ENCODE measurements around the gene SLC25A12. TPM values are rescaled to one million over a fixed set of nuclear protein-coding genes. Genes with fewer than 3 reads are reported as not detected.

The SLC25A12 gene
- total RNA-seq, 4 donors from 2014 or later, result 18.5 to 37.4 (median 24.9) TPM

- no peak for TF ChIP-seq POLR2A (IDR thresholded peaks at IDR 0.05)
- no peak for TF ChIP-seq CTCF (IDR thresholded peaks at IDR 0.05)
- no peak for TF ChIP-seq EP300 (IDR thresholded peaks at IDR 0.05)
- DNase-seq (ENCODE audit: low spot score in 2 of 2), result no peak
- Histone ChIP-seq H3K27me3 (no peaks in the 10 kb centered on the region), H3K27ac (no peak overlapping the region), H3K4me1 (no peaks in the 10 kb centered on the region), H3K4me3 (no peak overlapping the region), H3K9me3 (no peaks in the 10 kb centered on the region), H3K36me3 (peaks cover 28% of the 10 kb centered on the region)
- 70% methylated on average over 6 of the region's 6 CpGs for WGBS
Measured at GRCh38 chr2:171793691-171794678, 100.1 kb downstream of the SLC25A12 start.

- Histone ChIP-seq H3K4me1 (no peaks in the 10 kb centered on the region), H3K4me3 (no peak overlapping the region), H3K27me3 (no peaks in the 10 kb centered on the region), H3K36me3 (peaks cover 37% of the 10 kb centered on the region), H3K9me3 (no peaks in the 10 kb centered on the region), H3K27ac (no peak overlapping the region)
- 77% methylated on average over 4 of the region's 4 CpGs for WGBS
- no peak for DNase-seq (ENCODE audit: low spot score in 2 of 2)
- TF ChIP-seq POLR2A (IDR thresholded peaks at IDR 0.05) (no peak), CTCF (IDR thresholded peaks at IDR 0.05) (no peak), POLR2AphosphoS5 (IDR thresholded peaks at IDR 0.05) (no peak), EP300 (IDR thresholded peaks at IDR 0.05) (no peak)
Measured at GRCh38 chr2:171792886-171793580, 101.0 kb downstream of the SLC25A12 start.

GRCh38 chr2:171792157-171792556 lies 101.9 kb downstream of the SLC25A12 start:
- H3K9me3 ChIP-seq, result no peaks in the 10 kb centered on the region

GRCh38 chr2:171791361-171791760 lies 102.7 kb downstream of the SLC25A12 start:
- H3K27me3 ChIP-seq, result no peaks in the 10 kb centered on the region
- H3K9me3 ChIP-seq, result no peaks in the 10 kb centered on the region
- no peaks in the 10 kb centered on the region for H3K4me1 ChIP-seq
- H3K27ac ChIP-seq, result no peak overlapping the region
- H3K4me3 ChIP-seq, result no peak overlapping the region
- no peak for TF ChIP-seq POLR2AphosphoS5 (IDR thresholded peaks at IDR 0.05)
- no peak for TF ChIP-seq CTCF (IDR thresholded peaks at IDR 0.05)
- no peak for DNase-seq (ENCODE audit: low spot score in 2 of 2)
- H3K36me3 ChIP-seq, result peaks cover 52% of the 10 kb centered on the region
- 90% methylated on average over 4 of the region's 4 CpGs for WGBS

More at GRCh38 chr2:171792157-171792556, 101.9 kb downstream of the SLC25A12 start:
- Histone ChIP-seq H3K27ac (no peak overlapping the region), H3K36me3 (peaks cover 45% of the 10 kb centered on the region), H3K4me3 (no peak overlapping the region), H3K4me1 (no peaks in the 10 kb centered on the region), H3K27me3 (no peaks in the 10 kb centered on the region)
- no peak for DNase-seq (ENCODE audit: low spot score in 2 of 2)
- TF ChIP-seq POLR2A (IDR thresholded peaks at IDR 0.05), result no peak
- TF ChIP-seq POLR2AphosphoS5 (IDR thresholded peaks at IDR 0.05), result no peak
- no peak for TF ChIP-seq CTCF (IDR thresholded peaks at IDR 0.05)
- no peak for TF ChIP-seq EP300 (IDR thresholded peaks at IDR 0.05)
- WGBS, result 97% methylated on average over 3 of the region's 3 CpGs

- Histone ChIP-seq H3K4me1 (no peaks in the 10 kb centered on the region), H3K27me3 (no peaks in the 10 kb centered on the region), H3K36me3 (peaks cover 62% of the 10 kb centered on the region), H3K9me3 (no peaks in the 10 kb centered on the region), H3K27ac (no peak overlapping the region), H3K4me3 (no peak overlapping the region)
- TF ChIP-seq CTCF (IDR thresholded peaks at IDR 0.05) (no peak), POLR2AphosphoS5 (IDR thresholded peaks at IDR 0.05) (no peak), EP300 (IDR thresholded peaks at IDR 0.05) (no peak), POLR2A (IDR thresholded peaks at IDR 0.05) (no peak)
- no peak for DNase-seq (ENCODE audit: low spot score in 2 of 2)
- 69% methylated on average over 6 of the region's 6 CpGs for WGBS
Measured at GRCh38 chr2:171789956-171790355, 104.1 kb downstream of the SLC25A12 start.

All from suprapubic skin (tissue), 4 donors.